ENCODE results near the gene ZNF490. TPM values are rescaled to one million over a fixed set of nuclear protein-coding genes. Genes with fewer than 3 reads are reported as not detected.
A peak's percentile ranks its signal among the peaks of the same experiment; 100 is the strongest.

Gene ZNF490
- total RNA-seq, 1 donor from 2014 or later: 12.2 TPM

- ATAC-seq (no peak), DNase-seq (no peak)
- H3K9me3 ChIP-seq: no peaks in the 10 kb centered on the region
- no peak overlapping the region for H3K4me3 ChIP-seq
- no peak overlapping the region for H3K27ac ChIP-seq
- H3K4me1 ChIP-seq: peaks cover 4% of the 10 kb centered on the region
- H3K27me3 ChIP-seq: no peaks in the 10 kb centered on the region
- no peak for TF ChIP-seq CTCF (IDR thresholded peaks at IDR 0.05)
- no peaks in the 10 kb centered on the region for H3K36me3 ChIP-seq
- intact Hi-C loops (cut with DNase I): no loop called here
Measured at GRCh38 chr19:12642506-12642905, 31.9 kb upstream of the ZNF490 start.

- intact Hi-C loops (cut with DNase I): no loop called here
- TF ChIP-seq CTCF (IDR thresholded peaks at IDR 0.05): no peak
- H3K4me3 ChIP-seq: no peak overlapping the region
- peaks cover 4% of the 10 kb centered on the region for H3K4me1 ChIP-seq
- DNase-seq: no peak
- H3K36me3 ChIP-seq: no peaks in the 10 kb centered on the region
- H3K27me3 ChIP-seq: no peaks in the 10 kb centered on the region
- no peaks in the 10 kb centered on the region for H3K9me3 ChIP-seq
- no peak for ATAC-seq
- H3K27ac ChIP-seq: no peak overlapping the region
Measured at GRCh38 chr19:12641456-12641855, 30.8 kb upstream of the ZNF490 start.

- ATAC-seq: peak; percentile 98
- Histone ChIP-seq H3K4me3 (peak overlapping the region; percentile 9), H3K4me1 (peaks cover 4% of the 10 kb centered on the region), H3K27ac (no peak overlapping the region), H3K36me3 (no peaks in the 10 kb centered on the region), H3K27me3 (no peaks in the 10 kb centered on the region), H3K9me3 (no peaks in the 10 kb centered on the region)
- DNase-seq: peak; percentile 90
- TF ChIP-seq CTCF (IDR thresholded peaks at IDR 0.05): peak; percentile 87
- intact Hi-C loops (cut with DNase I): no loop called here
Measured at GRCh38 chr19:12639901-12640613, 29.4 kb upstream of the ZNF490 start.

- DNase-seq: no peak
- H3K4me3 ChIP-seq: no peak overlapping the region
- peaks cover 4% of the 10 kb centered on the region for H3K4me1 ChIP-seq
- H3K27me3 ChIP-seq: no peaks in the 10 kb centered on the region
- H3K27ac ChIP-seq: no peak overlapping the region
- H3K9me3 ChIP-seq: no peaks in the 10 kb centered on the region
- ATAC-seq: no peak
- H3K36me3 ChIP-seq: no peaks in the 10 kb centered on the region
- TF ChIP-seq CTCF (IDR thresholded peaks at IDR 0.05): no peak
- intact Hi-C loops (cut with DNase I): no loop called here
Measured at GRCh38 chr19:12638611-12639182, 28.1 kb upstream of the ZNF490 start.

- no peak overlapping the region for H3K4me3 ChIP-seq
- intact Hi-C loops (cut with DNase I): no loop called here
- no peak overlapping the region for H3K27ac ChIP-seq
- H3K27me3 ChIP-seq: no peaks in the 10 kb centered on the region
- DNase-seq: no peak
- no peak for TF ChIP-seq CTCF (IDR thresholded peaks at IDR 0.05)
- peaks cover 4% of the 10 kb centered on the region for H3K4me1 ChIP-seq
- H3K36me3 ChIP-seq: no peaks in the 10 kb centered on the region
- no peaks in the 10 kb centered on the region for H3K9me3 ChIP-seq
- ATAC-seq: no peak
Measured at GRCh38 chr19:12636631-12637030, 26.0 kb upstream of the ZNF490 start.
